GM19239 (cell line): Measurements from ENCODE around the gene LRRC4B.

ENCODE experiments used
- DNase-seq: peaks from one replicate; pipeline ENCODE4 v3.0.0; 2011; ENCODE audit warnings: low spot score; ENCODE audit not compliant: insufficient read length
- FAIRE-seq: peaks from 2 replicates; lab custom pipeline; 2011; peaks lifted over from hg19 to GRCh38; lab: Jason Lieb, UNC

LRRC4B gene

DNA sequence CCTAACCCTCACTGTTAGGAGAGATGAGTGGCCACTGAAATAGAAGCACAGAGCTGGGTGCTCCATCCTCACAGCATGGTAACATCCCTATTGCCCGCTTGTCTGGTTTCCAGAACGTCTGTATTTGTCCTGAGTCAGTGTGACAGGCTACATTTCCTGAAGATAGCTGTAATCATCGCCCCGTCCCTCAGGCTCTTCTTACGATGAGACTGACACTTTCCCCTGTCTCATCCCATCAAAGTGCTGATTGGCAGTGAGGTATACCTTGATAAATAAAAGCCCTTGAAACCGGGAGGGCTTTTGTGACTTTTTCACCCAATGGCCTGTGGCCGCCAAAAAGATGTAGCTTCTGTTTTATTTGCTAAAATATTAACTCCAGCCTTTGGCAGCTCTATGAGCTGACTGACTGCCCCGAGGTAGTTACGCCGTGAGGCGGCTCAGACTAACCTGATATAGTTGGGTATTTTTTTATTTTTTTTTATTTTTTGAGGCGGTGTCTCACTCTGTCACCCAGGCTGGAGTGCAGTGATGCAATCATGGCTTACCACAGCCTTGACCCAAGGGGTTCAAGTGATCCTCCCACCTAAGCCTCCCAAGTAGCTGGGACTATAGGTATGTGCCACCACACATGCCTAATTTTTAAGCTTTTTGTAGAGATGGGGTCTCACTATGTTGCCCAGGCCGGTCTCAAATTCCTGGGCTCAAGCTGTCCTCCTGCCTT is 5.7 kb upstream of the LRRC4B start:
- FAIRE-seq (no peak), DNase-seq (no peak)

DNA sequence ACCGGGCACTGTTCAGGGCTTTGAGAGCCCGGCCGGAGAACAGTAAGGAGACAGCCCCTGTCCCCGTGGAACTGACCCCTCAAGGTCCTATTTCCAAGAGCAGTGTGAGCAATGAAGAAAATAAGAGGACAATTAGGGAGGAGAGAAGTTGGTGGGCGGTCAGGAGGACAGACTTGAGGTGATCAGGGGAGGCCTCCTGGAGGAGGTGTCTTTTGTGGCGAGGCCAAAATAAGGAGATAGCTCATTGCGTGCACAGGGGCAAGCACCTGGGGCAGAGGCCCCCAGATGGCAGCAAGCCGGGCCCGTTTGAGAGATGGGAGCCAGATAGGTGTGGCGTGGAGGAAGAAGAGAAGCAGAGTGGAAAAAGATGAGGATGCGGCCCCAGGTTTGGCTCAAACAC is 2.8 kb upstream of the LRRC4B start:
- DNase-seq (no peak), FAIRE-seq (no peak)

- no peak for FAIRE-seq
- DNase-seq: no peak
These were observed 1.8 kb upstream of the LRRC4B start for GRCh38 chr19:50569938-50570540.

DNA sequence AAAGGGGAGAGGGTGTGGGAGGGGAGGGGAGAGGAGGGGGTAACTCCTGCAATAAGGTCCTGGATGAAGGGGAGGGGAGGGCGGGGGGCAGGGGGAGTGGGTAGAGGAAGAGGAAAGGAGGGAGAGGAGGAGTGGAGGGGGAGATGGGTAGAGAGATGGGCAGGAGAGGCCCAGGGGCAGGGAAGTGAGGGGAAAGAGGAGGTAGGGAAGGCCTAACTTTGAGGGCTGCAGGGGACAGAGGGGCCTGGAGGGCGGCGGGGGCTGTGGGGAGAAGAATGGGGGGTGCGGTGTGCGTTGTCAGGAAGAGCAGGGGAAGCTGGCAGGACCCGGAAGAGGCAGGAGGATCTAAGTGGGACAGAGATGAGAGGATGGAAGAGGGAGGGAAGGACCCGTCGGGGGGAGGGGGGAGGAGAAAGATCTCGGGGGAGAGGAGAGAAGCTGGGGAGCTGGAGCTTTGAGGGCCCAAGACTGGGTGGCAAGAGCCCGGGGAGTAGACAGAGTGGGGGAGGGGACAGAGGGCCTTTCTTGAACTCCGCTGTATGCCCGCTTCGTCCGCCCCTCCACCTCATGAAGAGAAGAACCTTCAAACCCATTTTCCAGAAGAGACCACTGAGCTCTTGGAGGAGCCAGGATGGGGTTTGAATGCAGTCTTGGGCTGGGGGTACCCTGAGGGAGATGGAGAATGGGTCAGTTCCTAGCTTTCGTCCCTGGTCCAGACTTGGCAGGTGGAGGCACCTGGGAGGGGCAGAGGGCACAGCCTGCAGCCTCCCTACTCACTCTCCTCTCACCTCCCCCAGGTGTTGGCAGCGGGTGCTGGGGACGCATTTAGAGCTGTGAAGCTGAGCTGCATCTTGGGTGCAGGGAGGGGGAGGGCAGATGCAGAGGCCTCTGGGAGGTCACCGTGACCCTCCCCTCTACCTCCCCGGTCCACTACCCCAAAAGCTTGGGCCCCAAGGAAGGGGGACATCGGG is 778 bp upstream of the LRRC4B start:
- DNase-seq (no peak), FAIRE-seq (no peak)

DNA sequence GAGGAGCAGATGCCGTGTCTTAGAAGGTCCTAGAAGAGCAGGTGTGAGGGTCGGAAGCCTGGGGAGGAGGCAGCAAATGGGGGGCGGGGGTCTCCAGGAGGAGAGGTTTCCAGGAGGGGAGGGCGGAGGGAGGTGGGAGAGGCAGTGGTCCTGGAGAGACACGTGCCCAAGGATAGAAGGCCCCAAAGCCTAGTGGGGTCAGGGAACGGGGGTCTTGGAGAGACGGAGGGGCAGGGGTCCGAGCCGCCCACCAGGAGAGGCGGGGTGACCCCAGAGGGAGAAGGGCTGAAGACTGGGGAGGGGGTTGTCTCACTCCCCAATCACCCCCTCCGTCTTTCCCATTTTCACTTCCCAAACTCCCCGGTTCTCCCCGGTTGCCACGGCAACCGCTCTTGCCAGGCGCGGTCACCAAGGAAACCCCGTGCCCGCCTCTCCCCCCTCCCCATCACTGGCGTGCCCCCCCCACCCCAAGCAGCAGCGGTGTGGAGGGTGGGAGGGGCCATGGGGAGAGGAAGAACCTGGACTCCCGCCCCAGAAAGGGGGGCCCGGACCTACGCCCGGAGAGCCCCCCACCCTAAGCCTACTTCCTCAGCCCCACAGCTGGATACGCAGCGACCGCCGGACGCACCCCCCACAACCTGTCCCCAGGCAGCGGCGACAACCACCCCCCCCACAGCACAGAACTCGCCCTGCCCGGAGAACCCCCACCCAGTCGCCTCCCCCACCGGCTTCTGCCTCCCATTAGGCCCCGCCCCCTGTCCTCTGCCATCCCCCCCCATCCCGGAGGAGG is 988 bp downstream of the LRRC4B start:
- no peak for DNase-seq
- no peak for FAIRE-seq

GRCh38 chr19:50565984-50566903 is 2.0 kb downstream of the LRRC4B start:
- FAIRE-seq (no peak), DNase-seq (no peak)

DNA sequence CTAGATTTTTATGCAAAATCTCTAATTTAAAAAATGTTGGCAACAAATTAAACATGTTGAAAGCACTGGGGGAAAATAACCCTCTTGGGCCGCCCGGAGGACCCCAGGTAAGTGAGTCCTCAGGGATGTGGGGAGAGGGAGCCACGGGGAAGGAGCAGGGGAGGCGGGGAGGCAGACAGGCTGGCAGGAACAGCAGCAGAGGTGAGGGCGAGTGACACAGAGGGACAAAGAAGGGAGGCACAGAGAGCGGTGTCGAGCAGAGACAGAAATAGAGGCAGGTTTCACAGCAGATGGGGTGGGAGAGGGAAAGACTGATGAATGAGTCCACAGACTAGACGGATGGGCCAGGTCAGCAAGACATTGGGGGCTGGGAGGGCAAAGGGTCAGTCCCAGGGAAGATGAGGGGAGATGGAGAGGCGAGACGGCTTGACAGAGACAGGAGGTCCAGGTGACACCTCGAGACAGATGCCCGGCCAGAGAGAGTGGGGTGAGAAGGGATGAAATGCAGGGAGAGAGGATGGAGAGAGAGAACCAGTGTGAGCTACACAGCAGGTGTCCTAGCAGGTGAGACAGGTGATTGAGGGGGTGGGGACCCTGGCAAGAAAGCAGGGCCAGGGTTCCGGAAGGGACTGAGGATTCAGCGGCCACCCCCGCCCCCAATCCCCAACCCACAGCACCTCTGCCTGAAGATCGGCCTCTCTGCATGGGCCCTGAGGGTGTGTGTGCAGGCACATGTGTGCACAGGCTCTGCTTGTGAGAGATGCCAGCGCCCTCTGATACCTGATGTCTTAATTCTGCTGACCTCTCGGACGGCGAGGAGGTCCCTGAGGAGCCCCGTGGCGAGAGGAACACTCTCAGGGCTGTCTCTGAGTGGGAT is 3.8 kb downstream of the LRRC4B start:
- DNase-seq (no peak), FAIRE-seq (no peak)

DNA sequence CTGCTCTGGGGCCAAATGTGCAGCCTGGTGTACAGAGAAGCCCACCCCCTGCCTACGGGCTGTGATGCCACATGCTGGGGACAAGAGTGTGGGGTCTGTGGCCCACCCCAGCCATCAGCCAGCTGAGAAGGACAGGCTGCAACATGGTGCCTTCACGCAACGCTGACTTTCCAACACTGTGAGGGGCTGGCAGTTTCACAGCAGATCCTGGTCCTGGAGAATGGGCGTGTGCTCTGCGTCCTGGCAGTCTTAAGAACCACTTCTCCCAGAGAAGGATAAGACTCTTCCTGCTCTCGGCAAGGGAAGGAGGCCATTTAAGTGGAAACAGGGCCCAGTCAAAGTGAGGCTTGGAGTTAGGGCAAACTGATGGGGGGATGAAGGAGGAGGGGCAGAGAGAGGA is 4.6 kb downstream of the LRRC4B start:
- DNase-seq (no peak), FAIRE-seq (no peak)

- no peak for FAIRE-seq
- no peak for DNase-seq
These were observed 5.2 kb downstream of the LRRC4B start for GRCh38 chr19:50562996-50563395.

DNA sequence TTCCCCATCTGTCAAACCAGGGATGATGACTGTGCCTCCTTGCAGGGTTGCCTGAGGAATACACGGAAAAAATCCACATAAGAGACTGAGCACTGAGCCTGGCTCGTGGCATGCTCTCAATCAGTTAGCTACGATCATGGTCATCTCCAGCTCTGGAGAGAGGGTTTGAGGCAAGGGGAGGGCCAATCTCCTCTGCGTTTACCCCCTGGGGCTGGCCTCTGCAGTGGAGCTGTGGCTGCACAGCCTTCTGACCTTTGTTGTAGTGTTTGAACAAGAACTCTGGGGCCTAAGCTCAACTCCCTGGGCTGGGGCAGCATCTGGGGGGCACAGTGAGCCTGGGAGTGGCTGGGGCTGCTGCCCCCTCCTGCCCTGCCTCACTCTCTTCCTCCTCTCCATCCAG is 5.9 kb downstream of the LRRC4B start:
- no peak for FAIRE-seq
- no peak for DNase-seq

DNA sequence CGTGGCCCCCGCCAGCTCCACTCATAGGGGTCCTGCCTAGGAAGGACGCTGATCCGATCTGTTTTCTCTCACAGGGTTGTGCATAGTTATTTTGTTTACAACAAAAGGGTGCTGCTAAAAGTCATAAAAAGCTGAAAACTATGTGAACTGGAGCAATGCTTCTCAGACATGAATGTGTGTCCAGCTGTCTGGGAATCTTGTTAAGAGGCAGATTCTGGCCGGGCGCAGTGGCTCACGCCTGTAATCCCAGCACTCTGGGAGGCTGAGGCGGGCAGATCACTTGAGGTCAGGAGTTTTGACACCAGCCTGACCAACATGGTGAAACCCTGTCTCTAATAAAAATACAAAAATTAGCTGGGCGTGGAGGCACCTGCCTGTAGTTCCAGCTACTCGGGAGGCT is 8.6 kb downstream of the LRRC4B start:
- FAIRE-seq: no peak
- DNase-seq: no peak

GRCh38 chr19:50558449-50558848 is 9.8 kb downstream of the LRRC4B start:
- FAIRE-seq: no peak
- DNase-seq: no peak

- no peak for DNase-seq
- FAIRE-seq: no peak
These were observed 10.2 kb downstream of the LRRC4B start for GRCh38 chr19:50558039-50558438.

GRCh38 chr19:50557009-50557613 is 11.1 kb downstream of the LRRC4B start:
- no peak for FAIRE-seq
- DNase-seq: no peak

- no peak for FAIRE-seq
- DNase-seq: peak; percentile 93
These were observed 11.8 kb downstream of the LRRC4B start for GRCh38 chr19:50556282-50557008.

DNA sequence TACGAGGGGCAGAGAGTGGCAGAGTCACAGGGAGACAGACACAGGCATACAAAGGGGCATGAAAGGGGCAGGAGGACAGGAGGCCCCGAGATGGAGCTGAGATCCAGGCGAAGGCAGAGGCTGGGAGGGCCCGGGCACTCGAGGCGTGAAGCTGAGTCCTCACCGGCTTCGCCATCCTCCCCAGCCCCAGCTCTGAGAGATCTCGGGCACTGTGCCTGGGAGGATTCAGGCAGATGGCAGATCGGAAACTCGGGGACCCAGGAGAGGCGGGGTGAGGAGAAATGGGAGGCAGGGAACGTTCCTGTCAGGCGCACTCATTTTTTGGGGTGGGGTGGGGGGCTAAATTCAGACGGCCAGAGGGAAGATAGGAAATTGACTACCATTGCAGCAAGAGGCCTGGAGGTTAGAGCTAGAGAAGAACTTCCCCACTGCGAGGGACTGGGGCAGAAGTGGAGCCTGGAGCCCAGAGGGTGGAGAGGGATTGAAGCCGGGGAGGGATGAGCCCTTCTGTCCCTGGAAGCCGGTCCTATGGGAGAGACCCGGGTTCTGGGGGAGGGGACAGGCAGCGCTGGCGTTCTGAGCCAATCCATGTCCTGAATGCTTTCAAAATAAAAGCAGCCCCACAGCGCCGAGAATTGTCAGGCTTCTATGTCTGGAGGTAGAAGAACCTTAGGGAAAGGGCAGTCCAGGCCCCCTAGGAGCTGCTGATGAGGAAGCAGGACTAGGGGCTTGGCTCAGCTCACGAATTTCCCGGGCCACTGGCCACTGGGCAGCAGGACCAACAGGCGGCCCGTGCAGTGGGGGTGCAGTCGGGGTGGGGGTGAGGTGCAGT is 12.6 kb downstream of the LRRC4B start:
- no peak for FAIRE-seq

More for the DNA sequence above, 12.6 kb downstream of the LRRC4B start:
- no peak for DNase-seq
